GM12878 (cell line): Measurements from ENCODE around the gene SPARC. TPM values are rescaled to one million over a fixed set of nuclear protein-coding genes. Genes with fewer than 3 reads are reported as not detected.

Experiments
- BACH1 ChIP-seq: fragments of 450-650 bp; IDR thresholded peaks from 2 replicates; pipeline ENCODE4 v1.6.1; 2017; ENCODE audit warnings: mild to moderate bottlenecking, borderline replicate concordance
- CBX5 ChIP-seq: sonication (generic); IDR thresholded peaks from 2 replicates; pipeline ENCODE4 v1.6.1; 2016; ENCODE audit warnings: low read depth, moderate library complexity, mild to moderate bottlenecking, inconsistent platforms
- CEBPB ChIP-seq, 2 experiments: fragments of 150-350 bp in 1 of 2; IDR thresholded peaks; 2 replicates each; pipeline ENCODE4 v1.6.1; 2012 to 2014; ENCODE audit warnings: low read depth in 2 of 2, low read length in 2 of 2, borderline replicate concordance in 1 of 2, inconsistent platforms in 1 of 2
- CHD4 ChIP-seq: fragments of 200-600 bp; sonication (generic); IDR thresholded peaks from 2 replicates; pipeline ENCODE4 v1.6.1; 2016; ENCODE audit warnings: mild to moderate bottlenecking
- EZH2 ChIP-seq: IDR thresholded peaks from 2 replicates; pipeline ENCODE4 v1.6.1; 2012; ENCODE audit warnings: low read depth, mild to moderate bottlenecking, control low read depth, inconsistent platforms, low read length, borderline replicate concordance; ENCODE audit not compliant: control insufficient read depth
- FOS ChIP-seq: IDR thresholded peaks from 3 replicates; pipeline ENCODE4 v1.6.1; 2011; ENCODE audit warnings: borderline replicate concordance; ENCODE audit not compliant: insufficient read length; ENCODE audit errors: extremely low read depth
- HCFC1 ChIP-seq: fragments of 150-350 bp; IDR thresholded peaks from 2 replicates; pipeline ENCODE4 v1.6.1; 2014; ENCODE audit warnings: low read length
- HDAC2 ChIP-seq: fragments of 200-600 bp; sonication (generic); IDR thresholded peaks from 2 replicates; pipeline ENCODE4 v1.6.1; 2017
- HDAC6 ChIP-seq: fragments of 200-600 bp; sonication (generic); IDR thresholded peaks from one replicate; pipeline ENCODE4 v1.8.0; 2017; ENCODE audit warnings: antibody characterized with exemption; ENCODE audit not compliant: unreplicated experiment
- MTA3 ChIP-seq: IDR thresholded peaks from 2 replicates; pipeline ENCODE4 v1.6.1; 2012; ENCODE audit warnings: low read length, inconsistent platforms, borderline replicate concordance
- MYB ChIP-seq: fragments of 150-350 bp; IDR thresholded peaks from 2 replicates; pipeline ENCODE4 v1.6.1; 2014; ENCODE audit warnings: mild to moderate bottlenecking, low read depth, low read length, borderline replicate concordance
- NR2C2 ChIP-seq: IDR thresholded peaks from 2 replicates; pipeline ENCODE4 v1.6.1; 2011; ENCODE audit warnings: borderline replicate concordance, low read depth; ENCODE audit not compliant: control insufficient read depth, insufficient read length
- RBBP5 ChIP-seq: fragments of 200-600 bp; sonication (generic); conservative IDR thresholded peaks from 2 replicates; pipeline ENCODE4 v1.6.1; 2016
- RFX5 ChIP-seq: IDR thresholded peaks from 2 replicates; pipeline ENCODE4 v1.6.1; 2011; ENCODE audit warnings: low read depth, low read length, improper control_type of control experiment
- TCF12 ChIP-seq: IDR thresholded peaks from 2 replicates; pipeline ENCODE4 v1.6.1; 2011; ENCODE audit warnings: low read depth, mild to moderate bottlenecking, low read length
- ZZZ3 ChIP-seq: IDR thresholded peaks from 2 replicates; pipeline ENCODE4 v1.6.1; 2011; ENCODE audit warnings: low read depth; ENCODE audit not compliant: control insufficient read depth, insufficient read length
- polyA plus RNA-seq, 11 experiments: library from polyadenylated mRNA; depleted of rRNA in 4 of 11; unstranded in 6 of 11; stranded (reverse) in 5 of 11; fragments of >200 nt; fragmentation: Nextera tagmentation in 4 of 11; fragmentation: Illumina TruSeq in 1 of 11; extraction: Ambion mirVana in 4 of 11; extraction: Trizol in 1 of 11; gene quantifications; 1 replicate in 1 of 11; 2 replicates in 10 of 11; pipeline versions ENCODE4 v1.2.1 to v1.2.3, GENCODE V29; 2011 to 2016; ENCODE audit warnings: inconsistent platforms in 2 of 11, missing spikeins in 2 of 11, low read depth in 1 of 11
- total RNA-seq, 4 experiments: library from RNA; depleted of rRNA in 3 of 4; stranded (reverse); fragments of >200 nt in 3 of 4; fragmentation: Illumina TruSeq in 1 of 4; extraction: Trizol in 1 of 4; gene quantifications; 2 replicates each; pipeline versions ENCODE4 v1.2.1 to v1.2.3, GENCODE V29; 2013 to 2021
- TF ChIP-seq, protein P1 (sequence below): fragments of 450-650 bp; formaldehyde crosslinking; IDR thresholded peaks from 2 replicates; pipeline ENCODE4 v1.5.0; 2022; ENCODE audit warnings: mild to moderate bottlenecking, missing genetic modification characterization
- TF ChIP-seq, protein P2 (sequence below): fragments of 450-650 bp; IDR thresholded peaks from 2 replicates; pipeline ENCODE4 v1.6.1; 2016; ENCODE audit warnings: mild to moderate bottlenecking
- TF ChIP-seq, protein P3 (sequence below): fragments of 450-650 bp; IDR thresholded peaks from 2 replicates; pipeline ENCODE4 v1.6.1; 2014; ENCODE audit warnings: mild to moderate bottlenecking
- TF ChIP-seq, protein P4 (sequence below): IDR thresholded peaks from 2 replicates; pipeline ENCODE4 v1.6.1; 2011; ENCODE audit warnings: low read depth, low read length, improper control_type of control experiment, borderline replicate concordance
- TF ChIP-seq, protein P5 (sequence below): fragments of 450-650 bp; IDR thresholded peaks from 2 replicates; pipeline ENCODE4 v1.6.1; 2017; ENCODE audit warnings: low read depth, mild to moderate bottlenecking, moderate library complexity

Gene SPARC
- total and polyA plus RNA-seq, 10 of the 15 experiments (the other 5 are each of a cell fraction or from before 2014, with no cell fraction given), result 29.6 to 154 (median 57.0) TPM

DNA sequence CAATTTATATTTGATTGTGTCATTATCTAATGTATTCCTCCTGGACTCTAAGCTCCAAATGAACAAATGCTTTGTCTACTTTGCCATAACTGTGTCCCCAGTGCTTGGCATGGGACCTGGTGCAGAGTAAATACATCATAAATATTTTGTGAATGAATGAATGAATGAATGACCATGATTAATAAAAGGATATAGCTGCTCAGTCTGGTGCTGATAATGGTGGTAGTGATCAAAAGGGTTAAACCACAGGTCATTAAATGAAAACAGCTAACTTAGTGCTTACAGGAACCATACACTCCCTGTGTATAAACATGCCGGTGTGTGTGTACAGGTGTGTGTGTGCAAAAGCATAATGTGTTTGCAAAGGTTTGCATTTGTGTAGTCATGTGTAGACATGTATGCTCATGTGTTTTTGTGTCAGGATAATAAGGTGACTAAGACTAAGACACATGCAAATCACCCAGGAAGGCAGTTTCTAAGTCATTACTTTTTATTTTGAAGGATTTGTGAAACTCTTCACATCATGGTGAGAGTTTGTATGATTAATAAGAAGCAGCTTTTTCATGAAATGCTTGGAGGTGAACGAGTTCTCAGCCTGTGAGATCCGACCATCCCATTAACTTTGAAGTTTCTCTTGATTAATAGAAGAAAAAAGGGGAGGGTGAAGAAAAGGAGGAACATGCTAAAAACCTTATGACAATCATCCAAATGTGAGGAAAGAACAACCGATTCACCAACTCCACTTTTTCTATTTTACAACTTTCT is 24.6 kb downstream of the SPARC start (continued):
- TF ChIP-seq FOS (no peak), RBBP5 (no peak), TCF12 (no peak), ZZZ3 (no peak), MYB (no peak), NR2C2 (no peak), HDAC2 (no peak), HDAC6 (no peak), CEBPB (IDR thresholded peaks at IDR 0.05; ENCODE audit: borderline replicate concordance in 1 of 2, low read depth in 2 of 2, low read length in 2 of 2) (no peak), RFX5 (no peak), EZH2 (no peak), CBX5 (no peak), HCFC1 (no peak), BACH1 (peak; percentile 64; the same call in 1 of the 2 replicates), MTA3 (no peak), CHD4 (no peak)
- TF ChIP-seq, protein P1, sequence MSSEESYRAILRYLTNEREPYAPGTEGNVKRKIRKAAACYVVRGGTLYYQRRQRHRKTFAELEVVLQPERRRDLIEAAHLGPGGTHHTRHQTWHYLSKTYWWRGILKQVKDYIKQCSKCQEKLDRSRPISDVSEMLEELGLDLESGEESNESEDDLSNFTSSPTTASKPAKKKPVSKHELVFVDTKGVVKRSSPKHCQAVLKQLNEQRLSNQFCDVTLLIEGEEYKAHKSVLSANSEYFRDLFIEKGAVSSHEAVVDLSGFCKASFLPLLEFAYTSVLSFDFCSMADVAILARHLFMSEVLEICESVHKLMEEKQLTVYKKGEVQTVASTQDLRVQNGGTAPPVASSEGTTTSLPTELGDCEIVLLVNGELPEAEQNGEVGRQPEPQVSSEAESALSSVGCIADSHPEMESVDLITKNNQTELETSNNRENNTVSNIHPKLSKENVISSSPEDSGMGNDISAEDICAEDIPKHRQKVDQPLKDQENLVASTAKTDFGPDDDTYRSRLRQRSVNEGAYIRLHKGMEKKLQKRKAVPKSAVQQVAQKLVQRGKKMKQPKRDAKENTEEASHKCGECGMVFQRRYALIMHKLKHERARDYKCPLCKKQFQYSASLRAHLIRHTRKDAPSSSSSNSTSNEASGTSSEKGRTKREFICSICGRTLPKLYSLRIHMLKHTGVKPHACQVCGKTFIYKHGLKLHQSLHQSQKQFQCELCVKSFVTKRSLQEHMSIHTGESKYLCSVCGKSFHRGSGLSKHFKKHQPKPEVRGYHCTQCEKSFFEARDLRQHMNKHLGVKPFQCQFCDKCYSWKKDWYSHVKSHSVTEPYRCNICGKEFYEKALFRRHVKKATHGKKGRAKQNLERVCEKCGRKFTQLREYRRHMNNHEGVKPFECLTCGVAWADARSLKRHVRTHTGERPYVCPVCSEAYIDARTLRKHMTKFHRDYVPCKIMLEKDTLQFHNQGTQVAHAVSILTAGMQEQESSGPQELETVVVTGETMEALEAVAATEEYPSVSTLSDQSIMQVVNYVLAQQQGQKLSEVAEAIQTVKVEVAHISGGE (CRISPR knock-in tag), result no peak
- TF ChIP-seq, protein P2, sequence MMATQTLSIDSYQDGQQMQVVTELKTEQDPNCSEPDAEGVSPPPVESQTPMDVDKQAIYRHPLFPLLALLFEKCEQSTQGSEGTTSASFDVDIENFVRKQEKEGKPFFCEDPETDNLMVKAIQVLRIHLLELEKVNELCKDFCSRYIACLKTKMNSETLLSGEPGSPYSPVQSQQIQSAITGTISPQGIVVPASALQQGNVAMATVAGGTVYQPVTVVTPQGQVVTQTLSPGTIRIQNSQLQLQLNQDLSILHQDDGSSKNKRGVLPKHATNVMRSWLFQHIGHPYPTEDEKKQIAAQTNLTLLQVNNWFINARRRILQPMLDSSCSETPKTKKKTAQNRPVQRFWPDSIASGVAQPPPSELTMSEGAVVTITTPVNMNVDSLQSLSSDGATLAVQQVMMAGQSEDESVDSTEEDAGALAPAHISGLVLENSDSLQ, result no peak
- TF ChIP-seq, protein P3, sequence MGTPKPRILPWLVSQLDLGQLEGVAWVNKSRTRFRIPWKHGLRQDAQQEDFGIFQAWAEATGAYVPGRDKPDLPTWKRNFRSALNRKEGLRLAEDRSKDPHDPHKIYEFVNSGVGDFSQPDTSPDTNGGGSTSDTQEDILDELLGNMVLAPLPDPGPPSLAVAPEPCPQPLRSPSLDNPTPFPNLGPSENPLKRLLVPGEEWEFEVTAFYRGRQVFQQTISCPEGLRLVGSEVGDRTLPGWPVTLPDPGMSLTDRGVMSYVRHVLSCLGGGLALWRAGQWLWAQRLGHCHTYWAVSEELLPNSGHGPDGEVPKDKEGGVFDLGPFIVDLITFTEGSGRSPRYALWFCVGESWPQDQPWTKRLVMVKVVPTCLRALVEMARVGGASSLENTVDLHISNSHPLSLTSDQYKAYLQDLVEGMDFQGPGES, result no peak
- TF ChIP-seq, protein P4, sequence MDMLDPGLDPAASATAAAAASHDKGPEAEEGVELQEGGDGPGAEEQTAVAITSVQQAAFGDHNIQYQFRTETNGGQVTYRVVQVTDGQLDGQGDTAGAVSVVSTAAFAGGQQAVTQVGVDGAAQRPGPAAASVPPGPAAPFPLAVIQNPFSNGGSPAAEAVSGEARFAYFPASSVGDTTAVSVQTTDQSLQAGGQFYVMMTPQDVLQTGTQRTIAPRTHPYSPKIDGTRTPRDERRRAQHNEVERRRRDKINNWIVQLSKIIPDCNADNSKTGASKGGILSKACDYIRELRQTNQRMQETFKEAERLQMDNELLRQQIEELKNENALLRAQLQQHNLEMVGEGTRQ, result no peak; the same call in 1 of the 2 replicates
- TF ChIP-seq, protein P5, sequence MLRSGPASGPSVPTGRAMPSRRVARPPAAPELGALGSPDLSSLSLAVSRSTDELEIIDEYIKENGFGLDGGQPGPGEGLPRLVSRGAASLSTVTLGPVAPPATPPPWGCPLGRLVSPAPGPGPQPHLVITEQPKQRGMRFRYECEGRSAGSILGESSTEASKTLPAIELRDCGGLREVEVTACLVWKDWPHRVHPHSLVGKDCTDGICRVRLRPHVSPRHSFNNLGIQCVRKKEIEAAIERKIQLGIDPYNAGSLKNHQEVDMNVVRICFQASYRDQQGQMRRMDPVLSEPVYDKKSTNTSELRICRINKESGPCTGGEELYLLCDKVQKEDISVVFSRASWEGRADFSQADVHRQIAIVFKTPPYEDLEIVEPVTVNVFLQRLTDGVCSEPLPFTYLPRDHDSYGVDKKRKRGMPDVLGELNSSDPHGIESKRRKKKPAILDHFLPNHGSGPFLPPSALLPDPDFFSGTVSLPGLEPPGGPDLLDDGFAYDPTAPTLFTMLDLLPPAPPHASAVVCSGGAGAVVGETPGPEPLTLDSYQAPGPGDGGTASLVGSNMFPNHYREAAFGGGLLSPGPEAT, result peak; percentile 48; the same call in 1 of the 2 replicates
